HL-60/S4 (cell line): Measurements from ENCODE around the gene RIN2.

Source experiments
- in situ Hi-C: fragments of 300-500 bp; cut with MboI; formaldehyde crosslinking; loops from 2 replicates; pipeline ENCODE4 v1.14.3; 2022; ENCODE audit warnings: low sequenced_read_pairs

The RIN2 gene

GRCh38 chr20:19761326-19761725 lies 3.3 kb downstream of the RIN2 start:
- in situ Hi-C loops, result no loop called here

- in situ Hi-C loops, result no loop called here
Measured at GRCh38 chr20:19761841-19762240, 3.8 kb downstream of the RIN2 start.

GRCh38 chr20:19764207-19764606 lies 6.1 kb downstream of the RIN2 start:
- in situ Hi-C loops, result no loop called here

- in situ Hi-C loops, result no loop called here
Measured at GRCh38 chr20:19765266-19765665, 7.2 kb downstream of the RIN2 start.

- in situ Hi-C loops, result no loop called here
Measured at GRCh38 chr20:19765913-19766312, 7.9 kb downstream of the RIN2 start.

GRCh38 chr20:19767070-19767469 lies 9.0 kb downstream of the RIN2 start:
- in situ Hi-C loops, result no loop called here

GRCh38 chr20:19768325-19768842 lies 10.3 kb downstream of the RIN2 start:
- in situ Hi-C loops, result no loop called here

- in situ Hi-C loops, result no loop called here
Measured at GRCh38 chr20:19769507-19769906, 11.4 kb downstream of the RIN2 start.

GRCh38 chr20:19770375-19770774 lies 12.3 kb downstream of the RIN2 start:
- in situ Hi-C loops, result no loop called here

GRCh38 chr20:19771031-19771430 lies 13.0 kb downstream of the RIN2 start:
- in situ Hi-C loops, result no loop called here

- in situ Hi-C loops, result no loop called here
Measured at GRCh38 chr20:19773471-19773870, 15.4 kb downstream of the RIN2 start.

GRCh38 chr20:19774135-19774933 lies 16.3 kb downstream of the RIN2 start:
- in situ Hi-C loops, result no loop called here

- in situ Hi-C loops, result loop anchor here (25.0 kb wide), 1 partner anchor 212 kb away; no protein-coding TSS in a partner anchor
Measured at GRCh38 chr20:19775353-19776253, 17.5 kb downstream of the RIN2 start.

- in situ Hi-C loops, result loop anchor here (25.0 kb wide), 1 partner anchor 210 kb away; no protein-coding TSS in a partner anchor
Measured at GRCh38 chr20:19777315-19777714, 19.3 kb downstream of the RIN2 start.

GRCh38 chr20:19777981-19778380 lies 19.9 kb downstream of the RIN2 start:
- in situ Hi-C loops, result loop anchor here (25.0 kb wide), 1 partner anchor 209 kb away; no protein-coding TSS in a partner anchor

GRCh38 chr20:19778404-19778803 lies 20.3 kb downstream of the RIN2 start:
- in situ Hi-C loops, result loop anchor here (25.0 kb wide), 1 partner anchor 209 kb away; no protein-coding TSS in a partner anchor

- in situ Hi-C loops, result loop anchor here (25.0 kb wide), 1 partner anchor 208 kb away; no protein-coding TSS in a partner anchor
Measured at GRCh38 chr20:19779634-19780033, 21.6 kb downstream of the RIN2 start.

GRCh38 chr20:19780261-19780660 lies 22.2 kb downstream of the RIN2 start:
- in situ Hi-C loops, result loop anchor here (25.0 kb wide), 1 partner anchor 207 kb away; no protein-coding TSS in a partner anchor

GRCh38 chr20:19781235-19781634 lies 23.2 kb downstream of the RIN2 start:
- in situ Hi-C loops, result loop anchor here (25.0 kb wide), 1 partner anchor 206 kb away; no protein-coding TSS in a partner anchor

GRCh38 chr20:19782669-19783068 lies 24.6 kb downstream of the RIN2 start:
- in situ Hi-C loops, result loop anchor here (25.0 kb wide), 1 partner anchor 205 kb away; no protein-coding TSS in a partner anchor

GRCh38 chr20:19783966-19784401 lies 25.9 kb downstream of the RIN2 start:
- in situ Hi-C loops, result loop anchor here (25.0 kb wide), 1 partner anchor 203 kb away; no protein-coding TSS in a partner anchor
